ENCODE results near the gene GATAD2A.

The GATAD2A gene

GRCh38 chr19:19505669-19506326, 100.3 kb downstream of the GATAD2A start:
- TF ChIP-seq CTCF (IDR thresholded peaks at IDR 0.05; ENCODE audit: control insufficient read depth, extremely low read depth, insufficient read depth): no peak
- no peak overlapping the region for H3K4me3 ChIP-seq (ENCODE audit: low read depth, low read length)
- no peak for DNase-seq (ENCODE audit: low read depth)

GRCh38 chr19:19506592-19506991, 101.1 kb downstream of the GATAD2A start:
- DNase-seq (ENCODE audit: low read depth): no peak
- no peak for TF ChIP-seq CTCF (IDR thresholded peaks at IDR 0.05; ENCODE audit: control insufficient read depth, extremely low read depth, insufficient read depth)

GRCh38 chr19:19507354-19507753, 101.9 kb downstream of the GATAD2A start:
- DNase-seq (ENCODE audit: low read depth): no peak
- no peak for TF ChIP-seq CTCF (IDR thresholded peaks at IDR 0.05; ENCODE audit: control insufficient read depth, extremely low read depth, insufficient read depth)
- no peak overlapping the region for H3K4me3 ChIP-seq (ENCODE audit: low read depth, low read length)

More at GRCh38 chr19:19506592-19506991, 101.1 kb downstream of the GATAD2A start:
- H3K4me3 ChIP-seq (ENCODE audit: low read depth, low read length): no peak overlapping the region

- DNase-seq (ENCODE audit: low read depth): no peak
- no peak overlapping the region for H3K4me3 ChIP-seq (ENCODE audit: low read depth, low read length)
- TF ChIP-seq CTCF (IDR thresholded peaks at IDR 0.05; ENCODE audit: control insufficient read depth, extremely low read depth, insufficient read depth): no peak
These were observed 102.7 kb downstream of the GATAD2A start for GRCh38 chr19:19508217-19508616.

GRCh38 chr19:19510432-19510831, 105.0 kb downstream of the GATAD2A start:
- no peak overlapping the region for H3K4me3 ChIP-seq (ENCODE audit: low read depth, low read length)
- TF ChIP-seq CTCF (IDR thresholded peaks at IDR 0.05; ENCODE audit: control insufficient read depth, extremely low read depth, insufficient read depth): no peak
- DNase-seq (ENCODE audit: low read depth): no peak

- no peak for TF ChIP-seq CTCF (IDR thresholded peaks at IDR 0.05; ENCODE audit: control insufficient read depth, extremely low read depth, insufficient read depth)
- no peak for DNase-seq (ENCODE audit: low read depth)
- H3K4me3 ChIP-seq (ENCODE audit: low read depth, low read length): no peak overlapping the region
These were observed 108.2 kb downstream of the GATAD2A start for GRCh38 chr19:19513682-19514081.

GRCh38 chr19:19514215-19514657, 108.8 kb downstream of the GATAD2A start:
- no peak for DNase-seq (ENCODE audit: low read depth)
- TF ChIP-seq CTCF (IDR thresholded peaks at IDR 0.05; ENCODE audit: control insufficient read depth, extremely low read depth, insufficient read depth): no peak
- no peak overlapping the region for H3K4me3 ChIP-seq (ENCODE audit: low read depth, low read length)

All from LNCaP clone FGC (cell line).